GM19372 (cell line): ENCODE measurements around the gene KRT7.

Experiments used
- ATAC-seq: cut with Tn5 transposase; IDR thresholded peaks from one replicate; pipeline ENCODE4 v1.9.1; 2021; ENCODE audit warnings: mild to moderate bottlenecking, low read depth, moderate library complexity; ENCODE audit not compliant: unreplicated experiment

KRT7 gene

GRCh38 chr12:52232674-52233461, at the start of gene KRT7:
TSS of gene KRT7 (plus strand) at chr12:52233243. CDS start at chr12:52233297, 54 bp downstream.
- ATAC-seq, result no peak

GRCh38 chr12:52183544-52183910, 49.5 kb upstream of the KRT7 start:
- ATAC-seq, result no peak

GRCh38 chr12:52183971-52184370, 49.1 kb upstream of the KRT7 start:
- ATAC-seq, result no peak

GRCh38 chr12:52184813-52185212, 48.2 kb upstream of the KRT7 start:
- no peak for ATAC-seq

- ATAC-seq, result no peak
These were observed 47.6 kb upstream of the KRT7 start for GRCh38 chr12:52185400-52185967.

GRCh38 chr12:52186118-52186840, 46.8 kb upstream of the KRT7 start:
- no peak for ATAC-seq

GRCh38 chr12:52187206-52187605, 45.8 kb upstream of the KRT7 start:
- no peak for ATAC-seq

GRCh38 chr12:52187640-52188039, 45.4 kb upstream of the KRT7 start:
- no peak for ATAC-seq

GRCh38 chr12:52188658-52189057, 44.4 kb upstream of the KRT7 start:
- no peak for ATAC-seq

GRCh38 chr12:52189376-52190174, 43.5 kb upstream of the KRT7 start:
- ATAC-seq, result no peak

GRCh38 chr12:52190860-52191729, 41.9 kb upstream of the KRT7 start:
- ATAC-seq, result no peak

GRCh38 chr12:52191841-52192791, 40.9 kb upstream of the KRT7 start, which contains the start of gene KRT80:
TSS of gene KRT80 (minus strand) at chr12:52192014. CDS start at chr12:52191902, 112 bp downstream.
- no peak for ATAC-seq

GRCh38 chr12:52193532-52193931, 39.5 kb upstream of the KRT7 start:
- ATAC-seq, result no peak

- ATAC-seq, result no peak
These were observed 39.1 kb upstream of the KRT7 start for GRCh38 chr12:52193991-52194390.

- no peak for ATAC-seq
These were observed 37.8 kb upstream of the KRT7 start for GRCh38 chr12:52195065-52195730.

- ATAC-seq, result no peak
These were observed 35.4 kb upstream of the KRT7 start for GRCh38 chr12:52197371-52198231.
